NCI-H774 (cell line): ENCODE data around the gene MMP8.
A peak's percentile ranks its signal among the peaks of the same experiment; 100 is the strongest.

ENCODE experiments used
- DNase-seq: peaks from one replicate; lab custom pipeline; 2025; lab: John Stamatoyannopoulos, UW

MMP8 gene

GRCh38 chr11:102719620-102720277 is 5.0 kb downstream of the MMP8 start:
- no peak for DNase-seq

DNA sequence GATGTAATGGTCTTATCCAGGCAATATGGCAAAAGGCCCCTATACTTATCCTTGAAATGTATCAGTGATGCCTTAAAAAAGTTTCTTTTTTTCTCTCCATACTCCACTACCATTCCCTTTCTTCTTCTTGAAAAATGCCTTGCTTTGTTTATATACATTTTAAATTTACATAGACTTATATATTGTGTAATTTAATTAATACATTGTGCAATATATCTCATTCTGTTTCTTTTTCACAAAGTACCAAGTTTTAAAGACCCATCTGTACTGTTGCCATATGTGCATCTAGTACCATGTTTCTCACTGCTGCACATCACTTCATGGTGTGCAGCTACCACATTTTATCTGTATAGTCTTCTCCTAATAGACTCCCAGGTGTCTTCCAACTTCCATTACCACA is 7.5 kb downstream of the MMP8 start:
- no peak for DNase-seq

GRCh38 chr11:102716527-102716926 is 8.2 kb downstream of the MMP8 start:
- no peak for DNase-seq

GRCh38 chr11:102712137-102712536 is 12.6 kb downstream of the MMP8 start:
- DNase-seq = no peak

DNA sequence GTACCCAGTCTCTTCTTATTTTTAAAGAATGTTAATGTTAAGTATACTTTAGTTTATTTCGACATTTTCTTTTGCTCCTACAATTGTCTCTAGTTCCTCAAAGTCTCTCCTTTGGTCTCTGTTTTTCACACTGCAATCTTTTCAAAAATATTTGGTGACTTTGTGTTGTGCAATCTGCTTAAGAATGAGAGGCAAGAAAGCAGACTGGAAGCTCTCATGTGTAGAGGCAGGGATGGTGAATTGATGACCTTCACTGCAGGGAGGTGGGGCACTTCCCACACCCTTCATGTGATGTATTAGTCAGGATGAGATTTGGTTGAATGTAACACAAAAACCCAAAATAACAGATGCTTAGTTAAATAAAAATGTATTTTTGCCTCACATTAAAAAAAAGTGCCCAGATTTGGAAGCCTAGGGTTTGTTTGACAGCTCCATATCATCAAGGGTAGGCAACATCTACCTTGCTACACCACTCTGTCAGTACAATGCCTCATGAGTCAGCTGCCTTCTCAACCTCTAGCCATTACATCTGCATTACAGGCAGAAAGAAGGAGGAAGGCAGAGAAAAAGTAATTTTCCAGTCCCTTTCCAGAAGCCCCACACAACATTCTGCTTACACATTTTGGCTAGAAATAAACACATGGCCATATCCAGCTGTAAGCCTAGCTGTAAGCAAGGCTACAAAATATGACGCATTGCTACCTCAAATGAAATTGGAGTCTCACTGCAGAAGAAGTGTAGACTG is 15.4 kb downstream of the MMP8 start:
- DNase-seq = no peak

- no peak for DNase-seq
Measured at GRCh38 chr11:102708654-102709053, 16.1 kb downstream of the MMP8 start.

GRCh38 chr11:102705626-102706025 is 19.1 kb downstream of the MMP8 start, which contains the start of gene MMP27:
Gene MMP27 (minus strand): TSS chr11:102705769. CDS start chr11:102705714, 55 bp downstream.
- DNase-seq = no peak

GRCh38 chr11:102704841-102705240 is 19.9 kb downstream of the MMP8 start:
- DNase-seq = no peak

DNA sequence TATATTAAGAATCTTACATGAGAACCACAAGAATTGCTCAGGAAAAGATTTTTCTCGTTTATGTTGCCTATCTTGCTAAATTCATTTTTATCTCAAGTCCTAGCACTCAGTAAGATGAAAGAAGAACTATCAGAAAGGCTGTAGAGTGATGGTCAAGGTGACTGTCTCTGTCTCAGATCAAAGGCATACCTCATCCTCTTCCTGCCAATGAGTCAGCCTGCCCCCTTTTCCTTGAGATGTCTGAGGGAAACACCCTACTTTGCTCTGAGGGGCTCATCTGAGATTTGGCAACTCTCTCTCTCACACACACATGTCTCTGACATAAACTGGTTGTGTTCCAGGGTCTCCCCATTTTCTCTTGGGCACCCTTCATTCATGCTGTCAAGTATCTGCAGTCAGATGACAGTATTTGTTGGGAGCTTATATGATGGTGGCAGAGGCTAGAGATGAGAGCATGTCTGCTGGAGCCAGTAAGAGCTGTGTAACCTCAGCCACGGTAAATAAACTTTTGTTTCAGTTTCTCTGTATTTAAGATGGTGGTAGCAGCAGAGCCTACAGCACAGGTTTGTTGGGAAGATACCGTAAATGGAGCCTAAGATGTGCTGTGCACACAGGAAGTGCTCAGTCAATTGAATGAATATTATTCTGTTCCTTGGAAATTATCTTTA is 20.8 kb downstream of the MMP8 start:
- DNase-seq = no peak

DNA sequence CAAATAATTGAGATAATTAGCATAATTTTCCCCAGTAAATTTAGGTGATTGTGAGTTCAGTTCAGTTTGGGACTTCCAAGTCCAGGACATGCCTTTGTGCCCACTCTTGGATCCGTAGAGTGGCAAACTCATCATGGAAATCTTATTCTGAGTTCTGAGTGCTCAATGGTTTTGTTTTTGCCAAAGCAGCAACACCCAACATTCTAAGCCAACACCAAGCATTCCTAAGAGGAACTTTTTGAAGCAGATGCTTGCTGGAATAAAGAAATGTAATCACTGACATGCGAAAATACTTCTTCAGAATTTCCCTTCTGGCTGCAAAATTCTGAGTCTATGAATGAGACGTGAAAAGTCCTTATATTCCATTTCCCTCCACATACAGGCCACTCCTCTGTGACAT is 29.6 kb downstream of the MMP8 start:
- DNase-seq = no peak

- no peak for DNase-seq
Measured at GRCh38 chr11:102685754-102686153, 39.0 kb downstream of the MMP8 start.

- no peak for DNase-seq
Measured at GRCh38 chr11:102685338-102685737, 39.4 kb downstream of the MMP8 start.

- DNase-seq = no peak
Measured at GRCh38 chr11:102683277-102683676, 41.5 kb downstream of the MMP8 start.

DNA sequence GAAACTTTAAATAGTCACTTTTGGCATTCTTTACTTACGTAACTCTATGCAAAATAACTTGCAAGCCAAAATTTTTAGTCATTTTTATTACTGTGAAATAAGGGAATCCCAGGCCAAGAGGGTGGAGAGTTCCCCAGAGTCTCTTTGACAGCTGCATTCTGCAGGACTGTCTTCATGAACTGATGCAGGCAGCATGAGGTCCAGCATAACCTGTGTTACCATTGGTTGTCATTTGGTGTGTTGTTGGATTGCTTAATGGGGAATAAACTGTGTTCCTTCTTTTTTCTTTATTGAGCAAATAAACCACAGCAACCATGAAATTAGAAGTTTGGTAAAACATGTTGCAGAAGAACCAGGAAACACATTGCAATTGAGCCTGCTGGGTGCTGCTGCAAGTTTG is 43.8 kb downstream of the MMP8 start:
- no peak for DNase-seq

DNA sequence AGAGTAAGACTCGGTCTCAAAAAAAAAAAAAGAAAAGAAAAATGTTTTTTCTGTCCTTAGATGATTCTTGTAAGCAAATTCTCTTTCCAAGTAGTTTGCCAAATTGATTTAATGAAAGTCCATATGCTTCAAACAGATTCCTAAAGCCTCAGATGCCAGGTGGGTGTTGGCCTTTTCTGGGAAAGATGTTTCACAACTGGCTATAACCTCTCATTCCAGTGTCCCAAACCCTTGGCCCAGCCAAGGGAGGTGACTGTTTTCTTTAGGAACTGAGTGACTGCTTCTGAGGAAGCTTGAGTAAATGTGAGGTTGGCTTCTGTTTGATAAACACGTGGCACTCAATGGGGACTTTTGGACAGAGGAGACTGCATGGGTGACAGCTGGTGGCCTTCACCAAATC is 46.7 kb downstream of the MMP8 start:
- DNase-seq = no peak

DNA sequence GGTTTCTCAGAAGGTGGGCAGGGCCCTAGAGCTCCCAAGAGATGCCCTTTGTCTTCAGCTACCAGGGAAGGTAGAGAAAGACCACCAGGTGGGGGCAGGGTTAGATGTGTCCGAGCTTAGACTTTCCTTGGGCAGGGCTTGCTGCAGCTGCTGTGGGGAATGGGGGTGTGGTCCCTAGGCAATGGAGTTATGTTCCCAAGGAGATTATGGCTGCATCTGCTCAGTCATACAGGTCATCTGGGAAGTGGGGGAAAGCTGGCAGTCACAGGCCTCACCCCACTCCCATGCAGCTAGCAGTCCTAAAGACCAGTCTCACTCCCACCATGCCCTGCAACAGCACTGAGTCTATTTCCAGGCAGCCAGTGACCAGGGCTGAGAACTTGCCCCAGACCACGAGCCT is 48.7 kb downstream of the MMP8 start:
- DNase-seq = no peak

DNA sequence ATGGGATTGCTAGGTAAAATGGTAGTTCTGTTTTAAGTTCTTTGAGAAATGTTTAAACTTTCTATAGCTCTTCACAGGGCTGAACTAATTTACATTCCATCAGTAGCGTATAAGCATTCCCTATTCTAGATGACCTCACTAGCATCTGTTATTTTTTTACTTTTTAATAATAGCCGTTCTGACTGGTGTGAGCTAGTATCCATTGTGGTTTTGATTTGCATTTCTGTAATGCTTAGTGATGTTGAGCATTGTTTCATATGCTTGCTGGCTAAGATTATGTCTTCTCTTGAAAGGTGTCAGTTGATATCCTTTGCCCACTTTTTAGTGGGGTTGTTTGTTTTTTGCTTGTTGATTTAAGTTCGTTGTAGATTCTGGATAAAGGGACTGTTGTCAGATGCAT is 55.1 kb downstream of the MMP8 start:
- no peak for DNase-seq

GRCh38 chr11:102666331-102666957 is 58.3 kb downstream of the MMP8 start:
- peak; percentile 50 for DNase-seq

DNA sequence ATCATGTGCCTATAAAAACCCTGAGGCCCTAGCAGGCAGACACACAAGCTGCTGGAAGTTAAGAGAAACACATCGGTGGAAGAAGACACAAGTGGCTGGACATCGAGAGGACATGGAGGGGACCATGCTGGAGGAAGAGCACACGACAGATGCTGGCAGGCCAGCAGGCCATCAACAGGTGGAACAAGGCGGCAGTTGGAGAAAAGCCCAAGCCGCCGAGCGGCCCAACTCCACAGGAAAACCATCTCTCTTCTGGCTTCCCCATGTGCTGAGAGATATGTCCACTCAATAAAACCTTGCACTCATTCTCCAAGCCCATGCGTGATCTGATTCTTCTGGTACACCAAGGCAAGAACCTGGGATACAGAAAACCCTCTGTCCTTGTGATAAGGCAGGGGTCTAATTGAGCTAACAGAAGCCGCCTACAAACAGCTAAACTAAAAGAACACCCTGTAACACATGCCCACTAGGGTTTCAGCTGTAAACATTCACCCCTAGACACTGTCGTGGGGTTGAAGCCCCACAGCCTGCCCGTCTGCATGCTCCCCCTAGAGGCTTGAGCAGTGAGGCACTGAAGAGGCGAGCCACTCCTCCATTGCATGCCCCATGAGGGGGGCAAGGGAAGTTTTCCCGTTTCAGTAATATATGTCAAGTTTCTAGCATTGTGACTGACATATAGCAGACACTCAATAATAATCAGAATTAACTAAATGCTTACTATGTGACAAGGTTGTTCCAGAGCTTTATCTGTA is 60.6 kb downstream of the MMP8 start:
- no peak for DNase-seq

- no peak for DNase-seq
Measured at GRCh38 chr11:102662607-102663006, 62.1 kb downstream of the MMP8 start.
